ENCODE measurements around the gene AGFG2.
A peak's percentile ranks its signal among the peaks of the same experiment; 100 is the strongest.

AGFG2 gene

GRCh38 chr7:100588438-100588837 lies 49.4 kb downstream of the AGFG2 start:
- DNase-seq = no peak

GRCh38 chr7:100589341-100589947 lies 50.4 kb downstream of the AGFG2 start:
- DNase-seq = no peak

GRCh38 chr7:100590077-100590737 lies 51.2 kb downstream of the AGFG2 start:
- no peak for DNase-seq

GRCh38 chr7:100591596-100591995 lies 52.6 kb downstream of the AGFG2 start:
- no peak for DNase-seq

GRCh38 chr7:100595188-100595587 lies 56.2 kb downstream of the AGFG2 start:
- no peak for DNase-seq

- no peak for DNase-seq
Measured at GRCh38 chr7:100598425-100598824, 59.4 kb downstream of the AGFG2 start.

GRCh38 chr7:100599911-100600729 lies 61.1 kb downstream of the AGFG2 start:
- DNase-seq = no peak

GRCh38 chr7:100600730-100601038 lies 61.7 kb downstream of the AGFG2 start:
- no peak for DNase-seq

GRCh38 chr7:100602889-100603725 lies 64.1 kb downstream of the AGFG2 start:
- no peak for DNase-seq

- DNase-seq = no peak
Measured at GRCh38 chr7:100603726-100604027, 64.7 kb downstream of the AGFG2 start.

- DNase-seq = peak; percentile 57 to 70 (median 65)
Measured at GRCh38 chr7:100604028-100604975, 65.3 kb downstream of the AGFG2 start.

- no peak for DNase-seq
Measured at GRCh38 chr7:100604976-100605911, 66.2 kb downstream of the AGFG2 start.

GRCh38 chr7:100606313-100606712 lies 67.3 kb downstream of the AGFG2 start:
- no peak for DNase-seq

- DNase-seq = no peak
Measured at GRCh38 chr7:100607111-100607510, 68.1 kb downstream of the AGFG2 start.

GRCh38 chr7:100609958-100610357 lies 71.0 kb downstream of the AGFG2 start:
- DNase-seq = no peak

- DNase-seq = peak; percentile 93 to 95 (median 94)
Measured at GRCh38 chr7:100611983-100612729, 73.2 kb downstream of the AGFG2 start, which contains the start of gene MOSPD3. Gene MOSPD3 (plus strand): TSS chr7:100612540. CDS start chr7:100612792, 252 bp downstream.

- DNase-seq = no peak
Measured at GRCh38 chr7:100612730-100613390, 73.9 kb downstream of the AGFG2 start.

- no peak for DNase-seq
Measured at GRCh38 chr7:100613412-100614175, 74.6 kb downstream of the AGFG2 start.
